Duodenal mucosa (tissue), 2 donors: ENCODE data around the gene GBP3.
"Not testable (repeated sequence)": the region's sequence is repeated elsewhere in the genome, so short reads cannot be mapped to it uniquely, and the experiment has no call there.

ENCODE experiments used
- H3K27ac ChIP-seq: one replicate; pipeline ENCODE4 v1.7.0; 2013; ENCODE audit warnings: low read depth, low read length
- H3K27me3 ChIP-seq, 2 donors: one replicate each; pipeline ENCODE4 v1.7.0; 2013; ENCODE audit warnings: low read length in 2 of 2, control low read depth in 1 of 2; ENCODE audit not compliant: insufficient read depth in 2 of 2, control insufficient read depth in 1 of 2
- H3K36me3 ChIP-seq, 2 donors: one replicate each; pipeline ENCODE4 v1.7.0; 2013; ENCODE audit warnings: low read length in 2 of 2, control low read depth in 1 of 2; ENCODE audit not compliant: insufficient read depth in 2 of 2, control insufficient read depth in 1 of 2
- H3K4me1 ChIP-seq, 2 donors: one replicate each; pipeline ENCODE4 v1.7.0; 2013; ENCODE audit warnings: low read length in 2 of 2, control low read depth in 1 of 2; ENCODE audit not compliant: insufficient read depth in 2 of 2, control insufficient read depth in 1 of 2
- H3K4me3 ChIP-seq, 2 donors: one replicate each; pipeline ENCODE4 v1.7.0; 2013; ENCODE audit warnings: low read length in 2 of 2, low read depth in 1 of 2
- H3K9ac ChIP-seq, 2 donors: one replicate each; pipeline ENCODE4 v1.7.0; 2013; ENCODE audit warnings: low read length in 2 of 2, low read depth in 1 of 2
- H3K9me3 ChIP-seq, 2 donors: one replicate each; pipeline ENCODE4 v1.7.0; 2013; ENCODE audit warnings: low read length in 2 of 2, control low read depth in 1 of 2; ENCODE audit not compliant: control insufficient read depth in 1 of 2

Gene GBP3

DNA sequence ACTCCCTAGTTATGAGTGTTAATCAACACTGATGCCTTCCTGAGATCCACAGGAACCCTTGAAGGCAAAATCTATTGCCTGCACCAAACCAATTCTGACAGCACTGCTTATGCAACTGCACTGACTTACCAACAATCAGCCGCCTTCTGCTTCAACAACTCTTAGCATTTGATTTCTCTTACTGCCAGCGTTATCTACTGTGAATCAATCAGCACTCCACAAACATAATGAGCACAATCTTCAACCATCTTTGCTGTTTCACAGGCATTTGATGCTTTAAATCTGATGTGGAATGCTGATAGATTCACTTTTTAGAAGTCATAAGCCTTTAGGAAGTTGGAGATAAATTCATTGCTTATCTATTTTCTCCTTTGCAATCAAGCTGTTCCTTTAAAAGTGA, 41.2 kb downstream of the GBP3 start:
- not testable (repeated sequence) for H3K27me3 ChIP-seq, H3K9me3 ChIP-seq, H3K4me3 ChIP-seq, H3K9ac ChIP-seq, H3K27ac ChIP-seq
- H3K36me3 ChIP-seq = peaks cover 0 to 20% of the 10 kb centered on the region in 2 donors
- peaks cover 21% of the 10 kb centered on the region in 2 donors for H3K4me1 ChIP-seq

DNA sequence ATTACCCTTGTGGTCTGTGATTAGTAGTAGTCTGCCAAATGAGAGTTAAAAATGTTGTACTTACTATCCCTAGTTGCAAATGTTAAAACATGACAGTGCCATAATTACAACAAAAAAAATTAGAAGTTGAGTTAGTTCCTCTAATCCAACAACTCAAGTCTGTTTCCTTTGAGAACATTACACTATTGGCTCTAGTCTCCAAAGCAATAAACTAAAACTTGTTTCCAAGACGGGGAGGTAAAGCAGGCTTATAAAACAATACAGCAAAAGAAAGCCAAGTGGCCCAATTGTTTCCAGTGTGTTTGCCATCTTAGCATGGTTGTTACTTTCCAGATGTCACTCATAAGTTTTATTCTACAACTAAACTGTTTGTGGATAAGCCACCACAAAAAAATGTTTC, 41.8 kb downstream of the GBP3 start:
- H3K9me3 ChIP-seq = no peaks in the 10 kb centered on the region
- peaks cover 21% of the 10 kb centered on the region in 2 donors for H3K4me1 ChIP-seq
- peaks cover 0 to 20% of the 10 kb centered on the region in 2 donors for H3K36me3 ChIP-seq
- no peak overlapping the region for H3K27ac ChIP-seq
- no peaks in the 10 kb centered on the region for H3K27me3 ChIP-seq
- no peak overlapping the region for H3K9ac ChIP-seq
- H3K4me3 ChIP-seq = no peak overlapping the region

DNA sequence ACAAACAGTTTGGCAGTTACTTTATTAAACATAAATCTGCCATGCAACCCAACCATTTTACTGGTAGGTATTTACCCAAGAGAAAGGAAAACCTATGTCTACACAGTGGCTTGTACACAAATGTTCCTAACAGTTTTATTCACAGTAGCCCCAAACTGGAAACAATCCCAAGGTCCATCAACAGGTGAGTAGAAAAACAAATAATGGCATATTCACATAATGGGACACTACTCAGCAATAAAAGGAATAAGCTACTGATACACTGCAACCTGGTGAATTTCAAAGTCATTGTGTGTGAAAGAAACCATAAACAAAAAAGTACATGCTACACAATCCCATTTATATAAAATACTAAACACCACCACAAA, 42.9 kb downstream of the GBP3 start:
- Histone ChIP-seq H3K4me1 (peaks cover 10 to 12% of the 10 kb centered on the region in 2 donors), H3K4me3 (no peak overlapping the region), H3K9ac (no peak overlapping the region), H3K36me3 (peaks cover 0 to 20% of the 10 kb centered on the region in 2 donors), H3K27ac (no peak overlapping the region), H3K9me3 (no peaks in the 10 kb centered on the region), H3K27me3 (no peaks in the 10 kb centered on the region)

DNA sequence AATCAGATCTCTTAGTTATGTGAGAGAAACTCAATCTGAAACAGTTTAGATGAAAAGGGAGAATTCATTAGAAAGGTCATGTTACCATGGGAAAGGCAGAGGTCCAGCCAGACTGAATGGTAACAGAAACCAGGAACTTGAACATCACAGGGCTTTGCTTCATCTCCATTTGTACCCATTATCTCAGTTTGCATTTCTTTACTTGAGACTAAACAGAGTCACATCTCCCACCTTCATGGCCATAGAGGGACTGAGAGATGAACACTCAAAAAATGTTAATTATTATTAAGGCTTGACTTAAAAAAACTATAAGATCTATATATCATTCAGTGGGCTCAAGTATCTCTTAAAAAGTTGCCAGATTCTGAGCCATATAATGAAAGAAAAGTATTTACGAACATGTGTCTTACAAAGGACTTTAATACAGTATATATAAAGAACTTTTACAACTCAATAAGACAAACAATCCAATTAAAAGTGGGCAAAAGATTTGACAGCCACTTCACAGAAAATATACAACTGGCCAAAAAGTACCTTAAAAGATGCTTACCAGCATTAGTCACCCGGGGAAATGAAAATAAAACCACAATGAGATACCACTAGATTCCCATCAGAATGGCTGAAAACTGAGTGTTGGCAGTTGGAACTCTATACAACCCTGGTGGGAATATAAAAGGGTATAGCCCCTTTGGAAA, 43.5 kb downstream of the GBP3 start:
- Histone ChIP-seq H3K4me3 (no peak overlapping the region), H3K4me1 (peaks cover 7% of the 10 kb centered on the region in 2 donors), H3K9ac (no peak overlapping the region), H3K36me3 (peaks cover 0 to 20% of the 10 kb centered on the region in 2 donors), H3K27me3 (no peaks in the 10 kb centered on the region), H3K27ac (no peak overlapping the region), H3K9me3 (no peaks in the 10 kb centered on the region)

DNA sequence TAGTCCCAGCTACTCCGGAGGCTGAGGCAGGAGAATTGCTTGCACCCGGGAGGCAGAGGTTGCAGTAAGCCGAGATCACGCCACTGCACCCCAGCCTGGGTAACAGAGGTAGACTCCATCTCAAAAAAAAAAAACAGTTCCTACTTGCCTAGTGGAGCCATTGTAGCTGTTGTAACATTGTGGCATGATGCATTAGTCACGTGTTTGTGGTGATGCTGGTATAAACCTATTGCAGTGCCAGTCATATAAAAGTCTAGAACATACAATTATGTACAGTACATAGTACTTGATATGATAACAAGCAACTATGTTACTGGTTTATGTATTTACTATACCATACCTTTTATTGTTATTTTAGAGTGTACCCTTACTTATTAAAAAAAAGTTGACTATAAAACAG, 46.4 kb downstream of the GBP3 start:
- no peaks in the 10 kb centered on the region for H3K9me3 ChIP-seq
- H3K9ac ChIP-seq = no peak overlapping the region
- no peaks in the 10 kb centered on the region for H3K27me3 ChIP-seq
- H3K27ac ChIP-seq = no peak overlapping the region
- peaks cover 0 to 12% of the 10 kb centered on the region in 2 donors for H3K36me3 ChIP-seq
- H3K4me1 ChIP-seq = peaks cover under 1 to 7% of the 10 kb centered on the region in 2 donors
- no peak overlapping the region for H3K4me3 ChIP-seq

DNA sequence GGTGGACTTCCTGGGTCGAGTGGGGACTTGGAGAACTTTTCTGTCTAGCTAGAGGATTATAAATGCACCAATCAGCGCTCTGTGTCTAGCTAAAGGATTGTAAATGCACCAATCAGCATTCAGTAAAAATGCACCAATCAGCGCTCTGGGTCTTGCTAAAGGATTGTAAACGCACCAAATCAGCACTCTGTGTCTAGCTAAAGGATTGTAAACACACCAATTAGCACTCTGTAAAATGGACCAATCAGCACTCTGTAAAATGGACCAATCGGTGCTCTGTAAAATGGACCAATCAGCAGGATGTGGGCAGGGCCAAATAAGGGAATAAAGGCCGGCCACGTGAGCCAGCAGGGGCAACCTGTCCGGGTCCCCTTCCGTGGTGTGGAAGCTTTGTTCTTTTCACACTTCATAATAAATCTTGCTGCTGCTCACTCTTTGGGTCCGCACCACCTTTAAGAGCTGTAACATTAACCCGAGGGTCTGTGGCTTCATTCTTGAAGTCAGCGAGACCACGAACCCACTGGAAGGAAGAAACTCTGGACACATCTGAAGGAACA, 48.0 kb downstream of the GBP3 start:
- H3K4me1 ChIP-seq, H3K9me3 ChIP-seq, H3K9ac ChIP-seq, H3K27me3 ChIP-seq, H3K27ac ChIP-seq, H3K36me3 ChIP-seq, H3K4me3 ChIP-seq: not testable (repeated sequence)

DNA sequence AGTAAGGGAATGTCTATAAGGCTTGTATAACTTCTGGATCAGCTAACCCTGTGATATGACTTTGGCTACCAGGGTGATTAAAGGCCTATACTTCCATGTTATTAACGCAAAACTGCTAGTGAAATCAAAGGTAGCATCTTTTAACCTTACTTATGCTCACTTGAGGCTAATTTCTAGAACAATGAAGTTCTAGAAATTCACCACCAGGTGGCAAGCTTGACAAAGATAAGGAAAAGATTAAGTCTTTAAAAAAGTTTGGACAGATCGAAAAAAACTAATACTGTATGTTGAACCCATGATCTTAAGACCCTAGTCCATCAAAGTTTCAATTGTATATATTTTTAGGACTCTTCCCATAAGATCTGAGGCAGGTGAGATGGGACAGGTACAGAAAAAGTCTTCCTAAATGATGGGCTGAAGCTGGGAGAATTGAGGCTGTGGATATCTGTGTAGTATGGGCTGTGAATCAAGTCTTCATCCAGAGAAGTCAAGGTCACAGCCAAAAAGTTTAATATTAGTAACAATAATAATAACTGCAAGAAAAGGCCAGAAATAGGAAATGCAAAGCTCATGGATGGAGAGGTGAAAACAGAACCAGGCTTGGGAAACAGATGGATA, 49.0 kb downstream of the GBP3 start:
- H3K27me3 ChIP-seq = no peaks in the 10 kb centered on the region
- no peak overlapping the region for H3K4me3 ChIP-seq
- no peak overlapping the region for H3K27ac ChIP-seq

DNA sequence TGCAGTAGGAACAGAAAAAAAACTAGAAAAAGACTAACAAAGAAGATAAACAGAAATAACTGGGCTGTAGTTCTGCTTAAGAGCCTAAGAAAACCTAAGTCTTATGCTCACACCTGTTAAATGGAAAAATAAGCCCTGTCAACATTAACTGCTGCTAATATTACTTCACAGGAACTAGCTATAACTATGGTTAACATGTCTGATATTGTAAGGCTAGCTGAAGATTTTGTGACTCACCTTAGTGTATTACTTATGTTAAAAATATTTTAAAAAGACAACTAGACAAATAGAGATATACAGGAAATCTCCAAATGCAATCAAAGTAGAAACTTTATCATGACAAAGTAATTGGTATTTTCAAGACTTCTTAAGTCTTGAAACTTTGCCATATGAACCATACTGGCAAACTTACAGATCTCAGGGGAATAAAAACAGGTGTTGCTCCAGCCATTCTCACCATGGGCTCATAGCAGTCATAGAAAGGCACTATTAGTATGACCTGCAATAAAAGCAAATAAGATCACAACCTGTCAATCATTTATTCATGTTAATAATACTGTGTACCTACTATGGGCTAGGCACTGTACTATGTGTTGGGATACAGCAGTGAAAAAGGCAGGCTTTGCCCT, 60.9 kb downstream of the GBP3 start:
- Histone ChIP-seq H3K4me1 (no peaks in the 10 kb centered on the region), H3K27me3 (no peaks in the 10 kb centered on the region), H3K4me3 (no peak overlapping the region), H3K27ac (no peak overlapping the region), H3K36me3 (peaks cover 12 to 40% of the 10 kb centered on the region in 2 donors), H3K9me3 (no peaks in the 10 kb centered on the region), H3K9ac (no peak overlapping the region)

More for the DNA sequence above, 49.0 kb downstream of the GBP3 start:
- Histone ChIP-seq H3K9me3 (no peaks in the 10 kb centered on the region), H3K36me3 (peaks cover 0 to 5% of the 10 kb centered on the region in 2 donors), H3K9ac (no peak overlapping the region), H3K4me1 (no peaks in the 10 kb centered on the region)

DNA sequence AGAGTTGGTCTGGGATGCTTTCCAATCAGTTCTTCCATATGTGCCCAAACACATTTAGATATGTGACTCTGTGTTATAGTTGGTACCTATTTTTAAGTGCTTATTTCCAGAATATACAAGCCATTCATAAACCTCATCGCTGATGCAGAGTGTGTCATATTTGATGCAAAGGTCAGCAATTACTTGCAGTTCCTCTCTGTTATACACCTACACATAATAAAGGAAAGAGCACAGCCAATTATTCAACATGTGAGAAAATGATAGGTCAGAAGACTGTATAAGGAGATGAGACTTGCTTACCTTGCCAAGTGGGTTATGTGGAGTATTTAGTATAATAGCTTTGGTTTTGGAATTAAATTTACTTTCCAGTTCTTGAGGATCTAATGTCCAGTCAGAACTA, 61.6 kb downstream of the GBP3 start:
- H3K9ac ChIP-seq = no peak overlapping the region
- H3K27me3 ChIP-seq = no peaks in the 10 kb centered on the region
- H3K4me1 ChIP-seq = no peaks in the 10 kb centered on the region
- no peaks in the 10 kb centered on the region for H3K9me3 ChIP-seq
- H3K36me3 ChIP-seq = peaks cover 16 to 47% of the 10 kb centered on the region in 2 donors
- no peak overlapping the region for H3K4me3 ChIP-seq
- no peak overlapping the region for H3K27ac ChIP-seq
